PC-3 (cell line): ENCODE results near the gene WDR45. TPM values are rescaled to one million over a fixed set of nuclear protein-coding genes. Genes with fewer than 3 reads are reported as not detected.

Source experiments
- ATAC-seq: fragments of 200-7000 bp; cut with Tn5 transposase; 2 replicates; pipeline ENCODE4 v1.9.1; 2020; ENCODE audit warnings: mild to moderate bottlenecking, moderate library complexity
- BruUV-seq: library from RNA; stranded (reverse); fragments of 400-500 nt; replicated peaks from 2 replicates; lab custom pipeline; 2021; lab: Mats Ljungman, UMichigan
- CTCF ChIA-PET: fragments of 300-600 bp; sonication (Branson Sonifier 250); formaldehyde crosslinking; loops from one replicate; lab custom pipeline; 2022; ENCODE audit warnings: antibody characterized with exemption; lab: Charles Lee
- POLR2A ChIA-PET: fragments of 300-600 bp; sonication (Branson Sonifier 250); formaldehyde crosslinking; loops from one replicate; lab custom pipeline; 2022; ENCODE audit warnings: antibody characterized with exemption; ENCODE audit not compliant: unreplicated experiment; lab: Charles Lee
- DNase-seq: peaks from one replicate; pipeline ENCODE4 v3.0.0-alpha.2; 2015
- H2AFZ ChIP-seq: fragments of 300-600 bp; sonication (generic); 2 replicates; pipeline ENCODE4 v1.6.0; 2016; ENCODE audit warnings: antibody characterized with exemption, low read length
- H3F3A ChIP-seq: fragments of 300-600 bp; sonication (generic); one replicate; pipeline ENCODE4 v1.6.0; 2017; ENCODE audit warnings: antibody characterized with exemption, low read length, control low read depth, mild to moderate bottlenecking; ENCODE audit not compliant: unreplicated experiment
- H3K27ac ChIP-seq: fragments of 300-600 bp; sonication (generic); 2 replicates; pipeline ENCODE4 v1.5.1; 2016; ENCODE audit warnings: mild to moderate bottlenecking, low read length
- H3K27me3 ChIP-seq: fragments of 300-600 bp; sonication (generic); 2 replicates; pipeline ENCODE4 v1.6.1; 2016; ENCODE audit warnings: low read length, mixed read lengths
- H3K36me3 ChIP-seq: fragments of 300-600 bp; sonication (generic); 2 replicates; pipeline ENCODE4 v1.6.1; 2016; ENCODE audit warnings: low read depth, mixed run types, low read length, mixed read lengths
- H3K4me1 ChIP-seq: fragments of 300-600 bp; sonication (generic); 2 replicates; pipeline ENCODE4 v1.5.1; 2016; ENCODE audit warnings: low read length; ENCODE audit not compliant: insufficient read depth
- H3K4me2 ChIP-seq: fragments of 300-600 bp; sonication (generic); 2 replicates; pipeline ENCODE4 v1.6.0; 2016; ENCODE audit warnings: low read length
- H3K4me3 ChIP-seq: fragments of 300-600 bp; sonication (generic); 2 replicates; pipeline ENCODE4 v1.5.1; 2016; ENCODE audit warnings: mild to moderate bottlenecking, low read length, mixed read lengths
- H3K79me2 ChIP-seq: fragments of 300-600 bp; sonication (generic); 2 replicates; pipeline ENCODE4 v1.6.1; 2017; ENCODE audit warnings: low read length, mixed read lengths
- H3K9ac ChIP-seq: fragments of 300-600 bp; sonication (generic); 2 replicates; pipeline ENCODE4 v1.6.0; 2016; ENCODE audit warnings: mild to moderate bottlenecking, low read length
- H3K9me2 ChIP-seq: fragments of 300-600 bp; sonication (generic); replicated peaks from 2 replicates; pipeline ENCODE4 v1.6.1; 2016; ENCODE audit warnings: mixed run types, low read length, mixed read lengths
- H3K9me3 ChIP-seq: fragments of 300-600 bp; sonication (generic); 2 replicates; pipeline ENCODE4 v1.6.1; 2016; ENCODE audit warnings: low read length, mixed read lengths
- H4K20me1 ChIP-seq: fragments of 300-600 bp; sonication (generic); 2 replicates; pipeline ENCODE4 v1.6.1; 2016; ENCODE audit warnings: low read length, mixed read lengths
- CTCF ChIP-seq: fragments of 300-600 bp; sonication (generic); conservative IDR thresholded peaks from 2 replicates; pipeline ENCODE4 v1.5.1; 2017; ENCODE audit warnings: antibody characterized with exemption, low read depth, mild to moderate bottlenecking, low read length
- EZH2 ChIP-seq: fragments of 300-600 bp; sonication (generic); IDR thresholded peaks from one replicate; pipeline ENCODE4 v1.6.1; 2017; ENCODE audit warnings: antibody characterized with exemption, mild to moderate bottlenecking, low read length; ENCODE audit not compliant: unreplicated experiment
- EZH2phosphoT487 ChIP-seq: fragments of 300-600 bp; sonication (generic); IDR thresholded peaks from 2 replicates; pipeline ENCODE4 v1.6.1; 2018; ENCODE audit warnings: mild to moderate bottlenecking, antibody characterized with exemption, low read length, borderline replicate concordance
- intact Hi-C: fragments of 100-400 bp; cut with micrococcal nuclease; formaldehyde crosslinking; loops from 2 replicates; pipeline ENCODE4 v1.9.0; 2023
- total RNA-seq: library from RNA; depleted of rRNA; stranded (reverse); fragments of >200 nt; gene quantifications from 2 replicates; pipeline ENCODE4 v1.2.3, GENCODE V29; 2014

WDR45 gene
- total RNA-seq, 1 experiment from 2014 or later: 27.2 TPM

DNA sequence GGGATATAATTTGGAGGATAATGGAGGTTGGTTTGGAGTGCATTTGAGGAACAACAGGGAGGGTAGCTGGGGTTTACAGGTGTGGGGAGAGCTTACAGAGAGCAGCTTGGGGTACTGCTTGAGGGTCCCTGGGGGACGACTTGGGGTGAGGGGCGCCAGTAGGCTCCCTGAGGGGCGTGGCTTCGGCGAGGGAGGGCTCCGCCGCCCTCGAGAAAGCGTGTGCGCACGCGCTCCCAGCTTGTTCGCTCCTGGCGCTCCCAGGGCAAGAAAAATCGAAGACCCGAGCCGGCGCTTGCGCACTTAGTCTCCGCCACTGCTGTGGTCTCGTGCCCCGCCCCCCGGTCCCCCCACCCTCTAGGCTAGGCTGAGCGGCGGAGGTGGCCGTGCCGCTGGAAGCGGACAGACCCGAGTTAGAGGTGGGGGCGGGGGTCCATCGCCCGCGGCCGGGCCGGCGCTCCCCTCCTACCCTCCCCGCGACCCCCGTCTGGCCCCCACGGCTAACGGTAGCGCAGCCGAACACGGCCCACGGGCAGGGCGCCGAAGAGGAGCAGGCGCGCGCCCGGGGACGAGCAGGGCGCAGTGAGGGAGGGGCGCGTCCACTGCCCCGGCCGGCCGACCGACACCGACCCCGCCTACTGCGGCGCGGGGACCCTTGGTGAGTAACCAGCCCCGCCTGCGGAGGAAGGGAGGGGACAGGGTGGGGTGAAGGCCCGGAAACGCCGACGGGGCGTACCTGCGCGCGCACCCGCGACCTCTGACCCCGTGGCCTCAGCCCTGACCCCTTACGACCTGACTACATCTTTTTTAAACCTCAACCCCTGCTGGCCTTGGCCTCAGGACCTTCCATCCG lies 26.2 kb downstream of the WDR45 start:
- TF ChIP-seq EZH2phosphoT487 (no peak), CTCF (no peak), EZH2 (no peak)
- H3F3A ChIP-seq: no peaks in the 10 kb centered on the region

GRCh38 chrX:49043987-49044281 lies 35.8 kb downstream of the WDR45 start:
- no peaks in the 10 kb centered on the region for H3K9me2 ChIP-seq
- no peaks in the 10 kb centered on the region; the same call in 1 of the 2 replicates for H3K36me3 ChIP-seq
- no peak for ATAC-seq
- peak overlapping the region; percentile 30 for H3K27ac ChIP-seq
- intact Hi-C loops: loop anchor here (1.0 to 5.0 kb wide), 6 partner anchors 42 to 147 kb away; partner anchors contain the start of genes GRIPAP1, MAGIX, PQBP1 and TIMM17B
- TSS peak; percentile 59 for BruUV-seq
- peak overlapping the region; percentile 64 for H3K4me3 ChIP-seq
- TF ChIP-seq CTCF (no peak), EZH2 (no peak), EZH2phosphoT487 (no peak)
- no peaks in the 10 kb centered on the region for H3K9me3 ChIP-seq
- peak overlapping the region; percentile 49 for H3K9ac ChIP-seq
- peak overlapping the region; percentile 86 for H2AFZ ChIP-seq
- peaks cover 39% of the 10 kb centered on the region for H3K79me2 ChIP-seq
- peak overlapping the region; percentile 80 for H3K4me2 ChIP-seq
- no peak for DNase-seq
- ChIA-PET CTCF (interaction anchor here (0.7 kb wide), 1 partner anchor 71 kb away, joined by 4 read pairs; no protein-coding TSS in a partner anchor), POLR2A (interaction anchor here (0.6 kb wide), 1 partner anchor 61 kb away, joined by 3 read pairs; no protein-coding TSS in a partner anchor)
- no peaks in the 10 kb centered on the region for H3K27me3 ChIP-seq
- H3F3A ChIP-seq: no peaks in the 10 kb centered on the region
- no peaks in the 10 kb centered on the region for H4K20me1 ChIP-seq
- H3K4me1 ChIP-seq: peaks cover 29% of the 10 kb centered on the region

More for the DNA sequence above, 26.2 kb downstream of the WDR45 start:
- Histone ChIP-seq H3K27ac (no peak overlapping the region), H3K27me3 (no peaks in the 10 kb centered on the region), H2AFZ (peak overlapping the region; percentile 78), H3K4me2 (peak overlapping the region; percentile 81), H3K9ac (peak overlapping the region; percentile 70), H3K9me3 (no peaks in the 10 kb centered on the region), H4K20me1 (no peaks in the 10 kb centered on the region), H3K79me2 (no peaks in the 10 kb centered on the region), H3K9me2 (no peaks in the 10 kb centered on the region; the same call in 1 of the 2 replicates), H3K36me3 (no peaks in the 10 kb centered on the region), H3K4me1 (no peaks in the 10 kb centered on the region), H3K4me3 (peak overlapping the region; percentile 70)
- DNase-seq: peak; percentile 58
- ChIA-PET POLR2A (no interaction called here), CTCF (no interaction called here)
- peak; percentile 72 for ATAC-seq
- BruUV-seq: no TSS peak
- intact Hi-C loops: no loop called here
